Measurements from ENCODE around the gene ZNF638.

The ZNF638 gene

DNA sequence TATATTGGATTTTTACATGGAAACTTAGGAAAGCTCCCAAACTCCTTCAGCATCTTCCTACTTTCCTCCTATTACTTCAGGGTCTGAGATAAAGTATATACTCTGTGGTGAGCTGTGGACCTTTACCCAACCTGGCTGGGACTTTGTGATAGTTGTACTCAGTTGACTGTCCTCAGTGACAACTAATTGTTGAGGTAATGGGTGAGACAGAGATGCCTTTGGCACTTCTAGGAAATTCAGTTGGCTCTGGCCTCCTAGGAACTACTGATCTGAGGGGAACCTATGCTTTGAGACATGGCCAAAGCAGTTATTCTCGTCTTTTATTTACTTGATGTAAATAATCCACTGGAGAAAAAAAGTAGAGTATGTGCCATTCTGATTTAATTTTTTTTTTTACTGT lies 39.4 kb upstream of the ZNF638 start:
- ChIA-PET CTCF (interaction anchor here (1.2 kb wide), 1 partner anchor 39 kb away, joined by 3 read pairs; the partner anchor contains the start of gene ZNF638), POLR2A (no interaction called here)
- TF ChIP-seq, protein P1, sequence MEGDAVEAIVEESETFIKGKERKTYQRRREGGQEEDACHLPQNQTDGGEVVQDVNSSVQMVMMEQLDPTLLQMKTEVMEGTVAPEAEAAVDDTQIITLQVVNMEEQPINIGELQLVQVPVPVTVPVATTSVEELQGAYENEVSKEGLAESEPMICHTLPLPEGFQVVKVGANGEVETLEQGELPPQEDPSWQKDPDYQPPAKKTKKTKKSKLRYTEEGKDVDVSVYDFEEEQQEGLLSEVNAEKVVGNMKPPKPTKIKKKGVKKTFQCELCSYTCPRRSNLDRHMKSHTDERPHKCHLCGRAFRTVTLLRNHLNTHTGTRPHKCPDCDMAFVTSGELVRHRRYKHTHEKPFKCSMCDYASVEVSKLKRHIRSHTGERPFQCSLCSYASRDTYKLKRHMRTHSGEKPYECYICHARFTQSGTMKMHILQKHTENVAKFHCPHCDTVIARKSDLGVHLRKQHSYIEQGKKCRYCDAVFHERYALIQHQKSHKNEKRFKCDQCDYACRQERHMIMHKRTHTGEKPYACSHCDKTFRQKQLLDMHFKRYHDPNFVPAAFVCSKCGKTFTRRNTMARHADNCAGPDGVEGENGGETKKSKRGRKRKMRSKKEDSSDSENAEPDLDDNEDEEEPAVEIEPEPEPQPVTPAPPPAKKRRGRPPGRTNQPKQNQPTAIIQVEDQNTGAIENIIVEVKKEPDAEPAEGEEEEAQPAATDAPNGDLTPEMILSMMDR (IDR thresholded peaks at IDR 0.05; ENCODE audit: control extremely low read depth, extremely low read depth, low read depth, missing control alignments), result no peak
- DNase-seq (ENCODE audit: extremely low spot score), result no peak

- TF ChIP-seq, protein P1 (IDR thresholded peaks at IDR 0.05; ENCODE audit: control extremely low read depth, extremely low read depth, low read depth, missing control alignments), result no peak
- no peak for DNase-seq (ENCODE audit: extremely low spot score)
- ChIA-PET CTCF (interaction anchor here (0.7 to 4.7 kb wide), 30 partner anchors 9 to 497 kb away, joined by 3 to 267 read pairs (median 5); partner anchors contain the start of gene ZNF638), POLR2A (no interaction called here)
These were observed 32.7 kb upstream of the ZNF638 start for GRCh38 chr2:71298914-71299313.

GRCh38 chr2:71299507-71299906 lies 32.1 kb upstream of the ZNF638 start:
- POLR2A ChIA-PET, result no interaction called here
- peak; percentile 43 for DNase-seq (ENCODE audit: extremely low spot score)
- CTCF ChIA-PET, result interaction anchor here (0.6 to 4.7 kb wide), 42 partner anchors 8 to 1316 kb away, joined by 3 to 267 read pairs (median 4); partner anchors contain the start of gene ZNF638
- TF ChIP-seq, protein P1 (IDR thresholded peaks at IDR 0.05; ENCODE audit: control extremely low read depth, extremely low read depth, low read depth, missing control alignments), result peak; percentile 60

GRCh38 chr2:71303849-71304248 lies 27.7 kb upstream of the ZNF638 start:
- POLR2A ChIA-PET, result interaction anchor here (0.5 kb wide), 1 partner anchor 210 kb away, joined by 4 read pairs; no protein-coding TSS in a partner anchor
- no peak for DNase-seq (ENCODE audit: extremely low spot score)
- CTCF ChIA-PET, result interaction anchor here (1.0 to 1.8 kb wide), 2 partner anchors 28 to 207 kb away, joined by 3 to 8 read pairs; partner anchors contain the start of gene ZNF638
- TF ChIP-seq, protein P1 (IDR thresholded peaks at IDR 0.05; ENCODE audit: control extremely low read depth, extremely low read depth, low read depth, missing control alignments), result no peak

DNA sequence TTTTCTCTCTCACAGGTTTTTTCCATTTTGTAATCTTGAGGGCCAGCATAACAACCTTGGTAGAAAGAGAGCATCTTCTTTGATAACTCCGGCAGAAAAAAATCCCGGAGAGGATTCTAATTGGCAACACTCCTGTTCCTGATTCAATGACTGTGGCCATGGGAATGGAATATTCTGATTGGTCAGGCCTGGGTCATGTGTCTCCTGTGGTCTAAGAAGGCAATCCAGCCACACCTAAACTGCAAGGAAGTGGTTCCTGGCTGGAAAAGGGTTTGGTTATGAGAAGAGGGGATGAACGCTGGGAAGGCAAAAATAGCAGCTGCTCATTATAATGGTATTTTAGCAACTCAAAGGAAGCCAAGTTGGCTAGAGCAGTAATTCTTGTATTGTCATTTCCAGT lies 24.8 kb upstream of the ZNF638 start:
- POLR2A ChIA-PET, result interaction anchor here (1.1 kb wide), 1 partner anchor 21 kb away, joined by 6 read pairs; no protein-coding TSS in a partner anchor

GRCh38 chr2:71313016-71313766 lies 18.4 kb upstream of the ZNF638 start:
- POLR2A ChIA-PET, result no interaction called here
- CTCF ChIA-PET, result interaction anchor here (2.0 kb wide), 1 partner anchor 18 kb away, joined by 10 read pairs; the partner anchor contains the start of gene ZNF638
- no peak for DNase-seq (ENCODE audit: extremely low spot score)
- TF ChIP-seq, protein P1 (IDR thresholded peaks at IDR 0.05; ENCODE audit: control extremely low read depth, extremely low read depth, low read depth, missing control alignments), result no peak

More for the DNA sequence above, 24.8 kb upstream of the ZNF638 start:
- CTCF ChIA-PET, result no interaction called here
- DNase-seq (ENCODE audit: extremely low spot score), result no peak
- TF ChIP-seq, protein P1 (IDR thresholded peaks at IDR 0.05; ENCODE audit: control extremely low read depth, extremely low read depth, low read depth, missing control alignments), result no peak
